SK-N-SH (cell line): Measurements from ENCODE around the gene NFKB1. TPM values are rescaled to one million over a fixed set of nuclear protein-coding genes. Genes with fewer than 3 reads are reported as not detected.

Source experiments
- CTCF ChIA-PET: fragments of 300-600, 350-600 bp; formaldehyde crosslinking; extraction: SDS; loops from one replicate; lab custom pipeline; 2021; lab: Yijun Ruan, JAX
- POLR2A ChIA-PET: fragments of 350-600 bp; sonication (Branson Sonifier 250); formaldehyde crosslinking; extraction: SDS; loops from one replicate; lab custom pipeline; 2020; ENCODE audit warnings: antibody characterized with exemption, inconsistent platforms; lab: Yijun Ruan, JAX
- DNase-seq: peaks from one replicate; pipeline ENCODE4 v3.0.0; 2012
- H2AFZ ChIP-seq: fragments of 200-600 bp; sonication (generic); 2 replicates; pipeline ENCODE4 v1.8.1; 2016; ENCODE audit warnings: antibody characterized with exemption, mild to moderate bottlenecking, low read depth
- H3F3A ChIP-seq: fragments of 200-600 bp; sonication (generic); replicated peaks from 2 replicates; pipeline ENCODE3; 2016; ENCODE audit warnings: antibody characterized with exemption, mild to moderate bottlenecking; ENCODE audit not compliant: insufficient read depth
- H3K27ac ChIP-seq, 2 experiments: fragments of 200-500 bp in 1 of 2; fragments of 200-600 bp in 1 of 2; sonication (Bioruptor generic) in 1 of 2; sonication (generic), shearing (Covaris generic) in 1 of 2; 2 replicates each; pipeline versions ENCODE4 v1.5.1 to v1.6.1; 2014 to 2016; ENCODE audit warnings: low read depth in 2 of 2, inconsistent platforms in 1 of 2, low read length in 1 of 2, mild to moderate bottlenecking in 1 of 2, mixed read lengths in 1 of 2
- H3K27me3 ChIP-seq: fragments of 200-600 bp; sonication (generic), shearing (Covaris generic); 2 replicates; pipeline ENCODE4 v1.6.1; 2016; ENCODE audit warnings: mixed run types; ENCODE audit not compliant: insufficient read depth
- H3K36me3 ChIP-seq, 2 experiments: fragments of 200-500 bp in 1 of 2; fragments of 200-600 bp in 1 of 2; sonication (Bioruptor generic) in 1 of 2; sonication (generic) in 1 of 2; replicated peaks in 1 of 2; 2 replicates each; pipeline versions ENCODE3 to v1.5.1; 2014 to 2016; ENCODE audit warnings: low read length in 1 of 2, mild to moderate bottlenecking in 1 of 2; ENCODE audit not compliant: insufficient read depth in 2 of 2, control insufficient read depth in 1 of 2
- H3K4me1 ChIP-seq, 2 experiments: fragments of 200-500 bp in 1 of 2; fragments of 200-600 bp in 1 of 2; sonication (Bioruptor generic) in 1 of 2; sonication (generic), shearing (Covaris generic) in 1 of 2; 2 replicates each; pipeline versions ENCODE4 v1.5.1 to v1.6.1; 2014 to 2016; ENCODE audit warnings: low read depth in 1 of 2, low read length in 1 of 2, mixed run types in 1 of 2; ENCODE audit not compliant: insufficient read depth in 2 of 2, control insufficient read depth in 1 of 2
- H3K4me2 ChIP-seq: fragments of 200-600 bp; sonication (generic), shearing (Covaris generic); 2 replicates; pipeline ENCODE4 v1.6.1; 2017; ENCODE audit warnings: mixed run types
- H3K4me3 ChIP-seq, 2 experiments: fragments of 200-500 bp in 1 of 2; fragments of 200-600 bp in 1 of 2; sonication (Bioruptor generic) in 1 of 2; sonication (generic), shearing (Covaris generic) in 1 of 2; 2 replicates each; pipeline versions ENCODE4 v1.5.1 to v1.8.1; 2014 to 2016; ENCODE audit warnings: low read depth in 2 of 2, inconsistent platforms in 1 of 2, low read length in 1 of 2, mild to moderate bottlenecking in 1 of 2, mixed read lengths in 1 of 2, moderate library complexity in 1 of 2
- H3K79me2 ChIP-seq: fragments of 200-600 bp; sonication (generic); 2 replicates; pipeline ENCODE4 v1.8.1; 2017; ENCODE audit warnings: mild to moderate bottlenecking; ENCODE audit not compliant: insufficient read depth
- H3K9ac ChIP-seq: fragments of 200-600 bp; sonication (generic); 2 replicates; pipeline ENCODE4 v1.6.1; 2017; ENCODE audit warnings: mixed run types
- H3K9me2 ChIP-seq: fragments of 200-600 bp; sonication (generic); 2 replicates; pipeline ENCODE4 v1.6.1; 2017; ENCODE audit warnings: mixed run types
- H3K9me3 ChIP-seq: fragments of 200-600 bp; sonication (generic); 2 replicates; pipeline ENCODE4 v1.6.1; 2017; ENCODE audit warnings: mixed run types, mild to moderate bottlenecking, moderate library complexity
- H4K20me1 ChIP-seq: fragments of 200-600 bp; sonication (generic); 2 replicates; pipeline ENCODE4 v1.6.1; 2017; ENCODE audit warnings: mild to moderate bottlenecking, mixed run types; ENCODE audit not compliant: insufficient read depth
- CHD2 ChIP-seq: fragments of 150-350 bp; IDR thresholded peaks from 2 replicates; pipeline ENCODE4 v1.6.1; 2018; ENCODE audit warnings: low read length; ENCODE audit not compliant: partially characterized antibody
- CTCF ChIP-seq: fragments of 200-600 bp; sonication (generic); IDR thresholded peaks from 2 replicates; pipeline ENCODE4 v1.6.1; 2017; ENCODE audit warnings: antibody characterized with exemption, mild to moderate bottlenecking, moderate library complexity
- ELF1 ChIP-seq: IDR thresholded peaks from 2 replicates; pipeline ENCODE4 v1.4.0; 2012
- EP300 ChIP-seq, 2 experiments: IDR thresholded peaks; 2 replicates each; pipeline versions ENCODE4 v1.4.0 to v1.6.1; 2012; ENCODE audit warnings: borderline replicate concordance in 1 of 2, low read depth in 1 of 2, low read length in 1 of 2
- EZH2phosphoT487 ChIP-seq: fragments of 200-600 bp; sonication (generic); IDR thresholded peaks from 2 replicates; pipeline ENCODE4 v1.6.1; 2017; ENCODE audit warnings: low read depth, mixed run types, mild to moderate bottlenecking, antibody characterized with exemption, moderate library complexity, borderline replicate concordance
- FOSL2 ChIP-seq: IDR thresholded peaks from 2 replicates; pipeline ENCODE4 v1.4.0; 2012; ENCODE audit warnings: low read depth, mild to moderate bottlenecking, moderate library complexity, borderline replicate concordance
- FOXJ3 ChIP-seq: sonication (generic); formaldehyde crosslinking; IDR thresholded peaks from 2 replicates; pipeline ENCODE4 v1.5.1; 2020; ENCODE audit warnings: mild to moderate bottlenecking, missing genetic modification reagents
- FOXM1 ChIP-seq: IDR thresholded peaks from 2 replicates; pipeline ENCODE4 v1.4.0; 2012; ENCODE audit warnings: low read depth, mild to moderate bottlenecking
- MEF2A ChIP-seq: IDR thresholded peaks from 2 replicates; pipeline ENCODE4 v1.4.0; 2012; ENCODE audit warnings: low read depth, borderline replicate concordance
- MXI1 ChIP-seq: IDR thresholded peaks from 2 replicates; pipeline ENCODE4 v1.6.1; 2012; ENCODE audit warnings: mild to moderate bottlenecking, low read depth, low read length, improper control_type of control experiment
- NFIC ChIP-seq: IDR thresholded peaks from 2 replicates; pipeline ENCODE4 v1.4.0; 2012; ENCODE audit warnings: borderline replicate concordance
- PBX3 ChIP-seq: IDR thresholded peaks from 2 replicates; pipeline ENCODE4; 2012
- POLR2AphosphoS5 ChIP-seq: IDR thresholded peaks from 2 replicates; pipeline ENCODE4 v1.6.1; 2012; ENCODE audit warnings: low read depth, low read length
- RAD21 ChIP-seq: IDR thresholded peaks from 2 replicates; pipeline ENCODE4 v1.6.1; 2012; ENCODE audit warnings: mild to moderate bottlenecking, low read length
- RFX5 ChIP-seq: IDR thresholded peaks from 2 replicates; pipeline ENCODE4 v1.6.1; 2012; ENCODE audit warnings: mild to moderate bottlenecking, improper control_type of control experiment, low read length
- USF1 ChIP-seq: IDR thresholded peaks from 2 replicates; pipeline ENCODE4 v1.4.0; 2012; ENCODE audit warnings: low read depth, borderline replicate concordance
- YY1 ChIP-seq: IDR thresholded peaks from 2 replicates; pipeline ENCODE4 v1.4.0; 2012; ENCODE audit warnings: low read depth, mild to moderate bottlenecking
- WGBS: methylation state at CpG from one replicate; pipeline ENCODE4 v1.1.6; 2017; ENCODE audit warnings: low lambda C conversion rate; 5-methylcytosine and 5-hydroxymethylcytosine counted together
- polyA plus RNA-seq, 3 experiments: library from polyadenylated mRNA; depleted of rRNA; stranded (reverse); fragments of >200 nt; gene quantifications; 2 replicates each; pipeline ENCODE4 v1.2.3, GENCODE V29; 2012

Gene NFKB1
- polyA plus RNA-seq, 1 of the 3 experiments (the other 2 are of a cell fraction), result 14.1 TPM

GRCh38 chr4:102526532-102526931 is 25.4 kb downstream of the NFKB1 start:
- H2AFZ ChIP-seq, result no peak overlapping the region
- H3K79me2 ChIP-seq, result peaks cover 35% of the 10 kb centered on the region
- WGBS, result 93% methylated on average over 4 of the region's 4 CpGs
- no peak for DNase-seq
- CTCF ChIA-PET, result no interaction called here
- TF ChIP-seq YY1 (no peak), MXI1 (no peak), EP300 (IDR thresholded peaks at IDR 0.05; ENCODE audit: borderline replicate concordance in 1 of 2, low read depth in 1 of 2, low read length in 1 of 2) (no peak), POLR2AphosphoS5 (no peak), ELF1 (no peak), PBX3 (no peak), FOSL2 (no peak), USF1 (no peak), FOXM1 (no peak), RFX5 (no peak), EZH2phosphoT487 (no peak), CTCF (no peak), NFIC (no peak), CHD2 (no peak), RAD21 (no peak), FOXJ3 (CRISPR knock-in tag) (no peak), MEF2A (no peak)
- H3K27me3 ChIP-seq, result no peaks in the 10 kb centered on the region
- no peak overlapping the region for H3K9ac ChIP-seq
- no peaks in the 10 kb centered on the region for H4K20me1 ChIP-seq
- H3K27ac ChIP-seq, result no peak overlapping the region
- peaks cover 11 to 16% of the 10 kb centered on the region in 2 experiments for H3K36me3 ChIP-seq
- H3K9me2 ChIP-seq, result no peaks in the 10 kb centered on the region
- no peak overlapping the region for H3K4me2 ChIP-seq
- no peaks in the 10 kb centered on the region for H3F3A ChIP-seq
- H3K9me3 ChIP-seq, result no peaks in the 10 kb centered on the region
- POLR2A ChIA-PET, result no interaction called here
- no peak overlapping the region for H3K4me3 ChIP-seq
- H3K4me1 ChIP-seq, result peaks cover 3 to 4% of the 10 kb centered on the region in 2 experiments; a peak in 2 of 4 replicates
